ENCODE results near the gene COL24A1.
"Not testable (repeated sequence)": the region's sequence is repeated elsewhere in the genome, so short reads cannot be mapped to it uniquely, and the experiment has no call there.

COL24A1 gene

DNA sequence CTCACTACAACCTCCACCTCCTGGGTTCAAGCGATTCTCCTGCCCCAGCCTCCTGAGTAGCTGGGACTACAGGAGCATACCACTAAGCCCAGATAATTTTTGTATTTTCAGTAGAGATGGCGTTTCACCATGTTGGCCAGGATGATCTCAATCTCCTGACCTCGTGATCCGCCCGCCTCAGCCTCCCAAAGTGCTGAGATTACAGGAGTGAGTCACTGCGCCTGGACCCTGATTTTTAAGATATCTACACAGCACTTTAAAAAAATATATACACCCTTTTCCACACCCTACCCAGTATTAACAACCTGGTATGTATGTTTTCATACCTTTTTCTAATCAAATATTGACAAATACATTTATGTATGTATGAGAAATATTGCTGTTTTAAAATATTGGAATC, 379.6 kb downstream of the COL24A1 start:
- DNase-seq, result not testable (repeated sequence)

- DNase-seq, result no peak
These were observed 393.8 kb downstream of the COL24A1 start for GRCh38 chr1:85762804-85763203.

DNA sequence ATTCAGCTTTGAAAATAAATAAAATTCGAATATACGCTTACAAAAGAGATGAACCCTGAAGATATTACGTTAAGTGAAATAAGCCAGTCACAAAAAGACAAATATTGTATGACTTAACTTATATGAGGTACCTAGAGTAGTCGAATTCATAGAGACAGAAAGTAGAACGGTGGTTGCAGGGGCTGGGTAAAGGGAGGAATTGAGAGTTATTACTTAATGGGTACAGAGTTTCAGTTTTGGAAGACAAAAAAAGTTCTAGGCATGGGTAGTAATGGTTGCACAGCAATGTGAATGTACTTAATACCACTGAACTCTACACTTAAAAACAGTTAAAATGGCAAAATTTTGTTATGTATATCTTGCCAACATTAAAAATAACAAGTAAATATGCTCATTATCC, 399.7 kb downstream of the COL24A1 start:
- DNase-seq, result no peak

DNA sequence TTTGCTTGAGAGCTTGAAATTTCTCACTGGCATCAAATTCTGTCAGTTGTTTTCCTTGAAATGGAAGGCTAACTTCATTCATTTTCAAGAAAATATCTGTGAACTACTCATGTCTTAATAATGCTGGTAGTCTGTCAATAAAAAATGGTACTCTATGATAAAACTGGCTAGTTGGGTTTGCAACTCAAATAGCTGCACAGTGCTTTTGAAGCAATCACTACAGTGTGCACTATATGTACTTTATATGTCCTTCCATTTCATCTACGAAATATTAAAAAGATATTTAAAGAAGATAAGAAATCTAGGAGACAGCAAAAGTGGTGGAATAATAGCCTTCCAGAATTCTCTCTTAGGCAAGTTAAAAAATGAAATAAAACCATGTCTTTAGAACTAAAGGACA, 408.5 kb downstream of the COL24A1 start:
- no peak for DNase-seq

DNA sequence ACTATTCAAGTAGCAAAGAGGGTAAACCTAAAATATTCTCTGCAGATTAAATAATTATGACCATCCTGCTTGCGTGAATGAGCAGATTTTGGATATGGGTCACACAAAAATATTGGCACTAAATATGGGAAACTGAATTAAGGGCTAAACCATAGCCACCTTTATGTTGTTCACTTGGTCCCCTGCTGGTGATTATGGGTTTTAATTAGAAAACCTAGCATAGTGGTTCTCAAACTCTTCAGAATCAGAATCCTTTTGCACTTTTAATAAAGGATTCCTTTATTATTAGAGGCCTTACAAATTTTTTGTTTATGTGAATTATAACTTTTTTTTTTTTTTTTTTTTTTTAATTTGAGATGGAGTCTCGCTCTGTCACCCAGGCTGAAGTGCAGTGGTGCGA, 409.8 kb downstream of the COL24A1 start:
- DNase-seq, result no peak

GRCh38 chr1:85743814-85744213, 412.8 kb downstream of the COL24A1 start:
- DNase-seq, result no peak

DNA sequence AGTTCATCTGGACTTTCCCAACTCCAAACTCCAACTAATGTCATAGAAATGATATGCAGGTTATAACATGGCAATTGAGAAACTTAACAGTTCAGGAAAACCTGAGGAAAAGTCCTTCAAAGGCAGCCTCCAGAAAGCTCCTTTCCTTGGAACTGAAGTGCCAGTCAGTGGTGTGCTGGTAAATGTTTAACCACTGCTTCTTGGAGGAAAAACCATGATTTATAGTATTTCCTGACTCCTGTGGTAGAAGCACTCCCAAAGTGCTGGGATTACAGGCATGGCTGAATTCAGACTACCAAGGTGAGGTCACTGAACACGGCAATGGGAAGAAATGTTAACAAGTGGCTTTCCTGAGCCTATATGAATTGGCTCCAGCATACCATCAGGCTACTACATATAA, 421.6 kb downstream of the COL24A1 start:
- no peak for DNase-seq

GRCh38 chr1:85718678-85719340, 437.8 kb downstream of the COL24A1 start:
- no peak for DNase-seq

DNA sequence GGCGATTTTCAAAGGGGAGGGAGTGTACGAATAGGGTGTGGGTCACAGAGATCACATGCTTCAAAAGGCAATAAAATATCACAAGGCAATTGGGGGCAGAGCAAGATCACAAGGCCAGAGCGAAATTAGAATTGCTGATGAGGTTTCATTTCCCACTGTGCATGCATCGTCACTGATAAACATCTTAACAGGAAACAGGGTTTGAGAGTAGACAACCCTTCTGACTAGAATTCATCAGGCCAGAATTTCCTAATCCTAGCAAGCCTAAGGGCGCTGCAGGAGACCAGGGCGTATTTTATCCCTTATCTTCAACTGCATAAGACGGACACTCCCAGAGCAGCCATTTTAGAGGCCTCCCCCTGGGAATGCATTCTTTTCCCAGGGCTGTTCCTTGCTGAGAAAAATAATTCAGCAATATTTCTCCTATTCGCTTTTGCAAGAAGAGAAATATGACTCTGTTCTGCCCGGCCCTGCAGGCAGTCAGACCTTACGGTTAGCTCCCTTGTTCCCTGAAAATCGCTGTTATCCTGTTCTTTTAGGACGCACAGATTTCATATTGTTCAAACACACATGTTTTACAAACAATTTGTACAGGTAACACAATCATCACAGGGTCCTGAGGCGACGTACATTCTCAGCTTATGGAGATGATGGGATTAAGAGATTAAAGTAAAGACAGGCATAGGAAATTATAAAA, 442.0 kb downstream of the COL24A1 start:
- not testable (repeated sequence) for DNase-seq

DNA sequence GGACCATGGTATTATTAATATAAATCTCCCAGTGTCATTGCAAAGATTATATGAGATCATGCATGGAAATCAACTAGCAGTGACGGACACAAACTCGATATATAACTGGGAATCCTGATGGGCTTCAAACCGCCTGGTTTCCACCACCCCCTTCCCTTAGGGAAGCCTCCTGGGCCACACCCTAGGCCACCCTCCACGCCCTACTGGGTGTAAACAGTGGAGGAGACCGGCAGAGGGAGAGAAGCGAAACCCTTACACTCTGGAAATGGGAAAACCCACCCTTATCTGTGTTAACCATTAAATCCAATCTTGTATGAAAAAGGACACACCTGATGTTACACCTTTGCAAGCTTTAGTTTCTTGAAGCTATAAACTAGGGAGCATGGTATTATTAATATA, 447.7 kb downstream of the COL24A1 start:
- DNase-seq, result no peak

GRCh38 chr1:85707990-85708828, 448.4 kb downstream of the COL24A1 start, which contains the start of gene ZNHIT6:
ZNHIT6 (minus strand) TSS chr1:85708433; CDS start chr1:85708284, 149 bp downstream.
- DNase-seq, result peak; percentile 80

DNA sequence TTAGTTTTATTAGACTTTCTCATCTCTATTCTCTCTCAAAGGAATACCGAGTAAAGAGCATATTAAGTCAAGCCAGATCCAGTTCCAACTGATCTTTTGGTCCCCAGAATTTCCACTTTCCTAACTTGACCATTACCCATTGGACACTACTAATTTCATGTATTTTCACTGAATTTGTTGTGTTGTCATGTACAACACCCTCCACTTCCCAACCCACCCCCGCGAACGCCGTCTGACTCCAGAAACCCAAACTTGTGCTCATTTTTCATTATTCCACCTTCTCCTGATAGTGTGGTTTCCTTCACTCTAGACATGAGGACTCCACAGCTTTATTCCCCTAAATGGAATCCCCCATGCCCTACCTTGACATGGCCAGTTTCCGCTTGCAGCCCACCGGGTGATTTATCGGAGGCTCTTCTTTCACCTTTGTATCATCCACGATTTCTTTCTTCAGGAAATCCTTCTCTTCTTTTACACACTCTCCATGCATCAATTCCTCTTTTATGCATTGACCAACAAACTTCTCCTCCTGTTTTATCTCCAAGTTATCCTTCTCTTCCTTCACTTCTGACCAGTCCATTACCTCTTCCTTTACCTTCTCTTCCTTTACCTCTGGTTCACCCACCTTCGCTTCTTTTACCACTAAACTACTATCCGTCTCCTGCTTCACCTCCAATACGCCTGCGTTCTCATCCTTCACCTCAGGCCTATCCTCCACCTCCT, 449.1 kb downstream of the COL24A1 start:
- DNase-seq, result no peak

GRCh38 chr1:85705940-85706339, 450.6 kb downstream of the COL24A1 start:
- DNase-seq, result no peak

DNA sequence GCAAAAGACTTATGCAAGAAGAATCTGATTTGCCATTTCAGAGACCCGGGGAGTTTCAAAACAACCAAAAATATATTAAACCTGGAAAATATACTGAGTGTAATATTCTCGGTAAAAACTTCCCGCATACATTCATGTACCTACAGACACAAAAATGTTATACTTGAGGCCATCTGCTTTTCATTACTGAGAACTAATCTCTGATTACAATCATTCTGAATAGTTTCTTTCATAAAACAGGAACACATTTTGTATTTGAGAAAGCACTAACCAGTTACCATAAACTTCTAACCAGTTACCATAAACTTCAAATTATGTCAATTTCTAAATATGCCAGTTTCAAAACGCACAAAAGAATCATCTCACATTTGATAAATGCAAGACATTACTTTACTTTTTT, 456.1 kb downstream of the COL24A1 start:
- DNase-seq, result no peak

DNA sequence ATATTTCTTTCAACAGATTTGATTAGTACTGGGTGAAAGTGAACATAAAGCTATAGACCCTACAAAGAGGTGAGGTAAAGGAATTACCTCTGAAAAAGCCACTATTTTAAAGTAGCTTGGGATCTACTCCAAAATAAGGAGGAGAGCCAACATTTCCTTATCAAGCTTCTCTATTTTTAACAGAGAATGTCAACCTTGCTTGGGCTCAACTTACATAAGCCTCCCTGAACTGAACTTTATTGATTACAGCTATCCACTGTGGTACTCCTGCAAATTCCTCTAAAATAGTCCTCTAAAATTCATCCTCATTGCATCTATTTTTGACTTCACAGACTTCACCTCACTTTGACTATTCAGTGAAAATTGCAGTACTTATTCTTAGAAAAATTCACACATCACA, 458.7 kb downstream of the COL24A1 start:
- no peak for DNase-seq

- no peak for DNase-seq
These were observed 463.8 kb downstream of the COL24A1 start for GRCh38 chr1:85692730-85693314.

GRCh38 chr1:85689775-85690404, 466.7 kb downstream of the COL24A1 start:
- no peak for DNase-seq

DNA sequence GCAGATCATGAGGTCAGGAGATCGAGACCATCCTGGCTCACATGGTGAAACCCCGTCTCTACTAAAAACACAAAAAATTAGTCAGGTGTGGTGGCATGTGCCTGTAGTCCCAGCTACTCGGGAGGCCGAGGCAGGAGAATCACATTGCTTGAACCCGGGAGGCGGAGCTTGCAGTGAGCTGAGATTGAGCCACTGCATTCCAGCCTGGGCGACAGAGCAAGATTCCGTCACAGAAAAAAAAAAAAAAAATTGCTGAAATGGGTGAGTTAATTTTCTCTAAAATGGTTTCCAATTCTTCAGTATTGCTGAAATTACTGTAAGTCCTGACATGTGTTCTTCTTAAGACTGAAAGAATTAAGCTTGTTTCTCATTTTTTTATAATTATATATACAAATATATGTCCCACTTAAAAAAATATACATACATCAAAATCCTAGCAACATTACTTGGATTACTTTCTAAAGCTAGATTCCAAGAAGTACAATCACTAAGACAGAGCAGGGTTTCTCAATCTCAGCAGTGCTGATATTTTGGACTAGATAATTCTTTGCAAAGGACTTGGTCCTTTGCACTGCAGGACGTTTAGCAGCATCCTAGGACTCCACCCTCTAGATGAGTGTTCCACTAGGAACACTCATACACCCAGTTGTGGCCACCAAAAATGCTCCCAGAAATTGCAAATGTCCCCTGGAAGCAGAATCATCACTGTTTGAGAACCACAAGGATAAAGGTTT, 473.1 kb downstream of the COL24A1 start:
- DNase-seq, result no peak

DNA sequence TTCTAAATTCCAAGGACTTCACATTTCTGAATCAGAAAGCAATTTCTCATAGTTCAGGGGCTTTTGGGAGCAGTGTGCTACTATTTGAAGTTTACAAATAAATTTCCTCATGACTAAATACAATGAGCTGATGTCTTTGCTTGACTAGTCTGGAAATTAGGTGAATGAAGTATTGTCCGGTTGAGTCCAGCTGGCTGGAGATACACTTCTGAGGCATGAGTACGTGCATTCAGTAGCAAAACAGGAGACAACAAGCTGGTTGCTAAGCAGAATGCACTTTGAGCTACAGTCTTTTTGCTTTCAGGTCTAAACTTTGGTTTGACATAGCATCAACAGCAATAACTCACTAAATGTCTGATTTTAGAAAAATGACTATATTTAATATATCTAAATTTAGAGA, 475.5 kb downstream of the COL24A1 start:
- no peak for DNase-seq

Measured in activated effector memory CD4-positive, alpha-beta T cell treated with Interleukin-2 at 50 U/mL for 16 hours (primary cell).